Measurements from ENCODE around the gene NCLN.
"Not testable (repeated sequence)": the region's sequence is repeated elsewhere in the genome, so short reads cannot be mapped to it uniquely, and the experiment has no call there.

DNA sequence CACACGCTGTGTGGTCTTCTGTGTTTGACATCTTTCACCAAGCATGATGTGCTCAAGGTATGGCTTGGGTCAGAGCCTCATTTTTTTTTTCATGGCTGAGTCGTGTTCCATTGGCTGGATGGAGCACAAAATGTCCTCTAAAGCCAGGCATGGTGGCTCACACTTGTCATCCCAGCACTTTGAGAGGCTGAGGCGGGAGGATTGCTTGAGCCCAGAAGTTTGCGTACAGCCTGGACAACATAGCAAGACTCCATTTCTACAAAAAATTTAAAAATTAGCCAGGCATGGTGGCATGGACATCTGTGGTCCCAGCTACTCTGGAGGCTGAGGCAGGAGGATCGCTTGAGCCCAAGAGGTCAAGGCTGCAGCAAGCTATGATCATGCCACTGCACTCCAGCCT is 35.8 kb downstream of the NCLN start:
- not testable (repeated sequence) for TF ChIP-seq TAF1, POLR2A, POLR2AphosphoS5, POU2F2, SPI1 (IDR thresholded peaks at IDR 0.05; ENCODE audit: low read depth, low read length)
